Ascending aorta (tissue), 2 donors: ENCODE results near the gene LRRC36. TPM values are rescaled to one million over a fixed set of nuclear protein-coding genes. Genes with fewer than 3 reads are reported as not detected.

Experiments
- DNase-seq, 2 donors: peaks; one replicate each; pipeline ENCODE4 v3.0.0-alpha.2; 2019; ENCODE audit warnings: low spot score in 2 of 2
- H3K27ac ChIP-seq, 2 donors: fragments of 200-600 bp; sonication (generic); one replicate each; pipeline ENCODE4 v1.5.1; 2016 to 2017; ENCODE audit warnings: mild to moderate bottlenecking in 1 of 2
- H3K27me3 ChIP-seq: fragments of 200-600 bp; sonication (generic); one replicate; pipeline ENCODE4 v1.5.1; 2017
- H3K36me3 ChIP-seq, 2 donors: fragments of 200-600 bp; sonication (generic); one replicate each; pipeline ENCODE4 v1.5.1; 2016
- H3K4me1 ChIP-seq, 2 donors: fragments of 200-600 bp; sonication (generic); one replicate each; pipeline ENCODE4 v1.5.1; 2016 to 2017; ENCODE audit warnings: mild to moderate bottlenecking in 1 of 2
- H3K4me3 ChIP-seq, 2 donors: fragments of 200-600 bp; sonication (generic); one replicate each; pipeline ENCODE4 v1.5.1; 2016 to 2017; ENCODE audit warnings: mild to moderate bottlenecking in 1 of 2
- H3K9me3 ChIP-seq, 2 donors: fragments of 200-600 bp; sonication (generic); one replicate each; pipeline ENCODE4 v1.5.1; 2016
- intact Hi-C: fragments of 100-400 bp; cut with DNase I; formaldehyde crosslinking; loops from one replicate; pipeline ENCODE4 v1.15.1; 2023
- total RNA-seq: library from RNA; depleted of rRNA; stranded (reverse); fragments of >200 nt; gene quantifications from one replicate; pipeline ENCODE4 v1.1.0, GENCODE V29; 2016
- TF ChIP-seq, protein P1 (sequence below), 3 experiments: fragments of 200-600 bp in 2 of 3; fragments of 450-650 bp in 1 of 3; sonication (generic) in 2 of 3; IDR thresholded peaks; one replicate each; pipeline ENCODE4 v1.5.1; 2016 to 2019; ENCODE audit warnings: antibody characterized with exemption in 3 of 3, mild to moderate bottlenecking in 1 of 3, moderate library complexity in 1 of 3

Gene LRRC36
- total RNA-seq, 1 donor from 2014 or later, result not detected

DNA sequence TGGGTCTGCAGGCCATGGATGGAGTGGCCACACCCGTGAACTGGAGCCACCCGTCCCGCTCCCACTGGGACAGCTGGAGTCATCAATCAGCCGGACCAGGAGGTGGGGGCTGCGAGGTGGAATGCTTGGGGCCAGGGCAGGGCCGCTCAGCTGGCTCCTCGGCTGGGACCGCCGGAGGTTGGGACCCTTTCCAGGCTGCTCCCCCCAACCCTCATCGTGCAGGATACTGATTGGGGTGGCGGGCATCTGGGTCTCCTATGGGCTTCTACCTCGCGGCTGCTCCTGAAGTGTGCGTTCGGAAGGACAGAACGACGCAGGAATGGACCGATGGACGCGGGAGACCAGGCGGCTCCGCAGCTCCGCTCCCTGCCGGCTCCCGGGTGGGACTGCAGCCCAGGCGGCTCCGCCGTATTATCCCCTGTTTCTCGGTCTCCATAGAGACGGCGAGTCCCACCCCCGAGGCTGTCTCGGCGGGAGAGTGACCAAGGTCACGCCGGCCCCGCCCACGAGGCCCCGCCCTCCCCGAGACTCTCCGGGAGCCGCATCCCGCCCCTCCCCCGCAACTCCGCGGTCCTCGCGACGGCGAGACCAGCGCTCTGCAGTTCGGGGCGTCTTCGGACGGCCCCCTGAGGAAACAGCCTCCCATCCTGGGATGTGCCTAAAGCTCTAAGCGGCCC is 66.6 kb downstream of the LRRC36 start, which contains the start of gene TPPP3:
TSS of gene TPPP3 (minus strand) at position 388 of the 677 bp plus-strand sequence. CDS start 2,387 bp downstream, outside the sequence.
- Histone ChIP-seq H3K36me3 (no peaks in the 10 kb centered on the region), H3K9me3 (no peaks in the 10 kb centered on the region), H3K27me3 (peaks cover 15% of the 10 kb centered on the region), H3K4me3 (peak within 1 kb of the TSS; percentile 45 to 58), H3K27ac (peak within 1 kb of the TSS; percentile 49 to 52), H3K4me1 (peaks cover 15 to 25% of the 10 kb centered on the region in 2 donors)
- TF ChIP-seq, protein P1, sequence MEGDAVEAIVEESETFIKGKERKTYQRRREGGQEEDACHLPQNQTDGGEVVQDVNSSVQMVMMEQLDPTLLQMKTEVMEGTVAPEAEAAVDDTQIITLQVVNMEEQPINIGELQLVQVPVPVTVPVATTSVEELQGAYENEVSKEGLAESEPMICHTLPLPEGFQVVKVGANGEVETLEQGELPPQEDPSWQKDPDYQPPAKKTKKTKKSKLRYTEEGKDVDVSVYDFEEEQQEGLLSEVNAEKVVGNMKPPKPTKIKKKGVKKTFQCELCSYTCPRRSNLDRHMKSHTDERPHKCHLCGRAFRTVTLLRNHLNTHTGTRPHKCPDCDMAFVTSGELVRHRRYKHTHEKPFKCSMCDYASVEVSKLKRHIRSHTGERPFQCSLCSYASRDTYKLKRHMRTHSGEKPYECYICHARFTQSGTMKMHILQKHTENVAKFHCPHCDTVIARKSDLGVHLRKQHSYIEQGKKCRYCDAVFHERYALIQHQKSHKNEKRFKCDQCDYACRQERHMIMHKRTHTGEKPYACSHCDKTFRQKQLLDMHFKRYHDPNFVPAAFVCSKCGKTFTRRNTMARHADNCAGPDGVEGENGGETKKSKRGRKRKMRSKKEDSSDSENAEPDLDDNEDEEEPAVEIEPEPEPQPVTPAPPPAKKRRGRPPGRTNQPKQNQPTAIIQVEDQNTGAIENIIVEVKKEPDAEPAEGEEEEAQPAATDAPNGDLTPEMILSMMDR (IDR thresholded peaks at IDR 0.05), result peak; percentile 62 to 72 (median 69)
- peak; percentile 50 to 91 for DNase-seq
- intact Hi-C loops, result loop anchor here (10.0 kb wide), 1 partner anchor 108 kb away; no protein-coding TSS in a partner anchor

DNA sequence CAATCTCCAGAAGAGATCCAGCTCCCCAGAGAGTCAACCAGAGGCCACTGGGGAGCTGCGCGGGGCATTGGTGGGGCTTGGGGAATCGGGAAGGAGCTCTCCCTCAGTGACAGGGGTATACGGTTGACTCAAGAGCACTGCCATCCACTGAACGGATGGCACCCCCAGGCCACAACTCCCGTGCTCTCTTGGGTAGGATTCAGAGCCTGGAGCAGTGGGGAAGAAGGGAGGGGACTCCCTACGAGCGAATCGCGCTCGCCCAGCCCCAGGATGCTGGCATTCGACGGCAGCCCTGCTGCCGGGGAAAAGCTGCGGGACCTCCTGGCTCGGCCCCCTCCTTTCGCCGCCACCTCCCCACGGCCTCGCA is 67.2 kb downstream of the LRRC36 start:
- Histone ChIP-seq H3K9me3 (no peaks in the 10 kb centered on the region), H3K4me3 (peak overlapping the region; percentile 45 to 58), H3K36me3 (no peaks in the 10 kb centered on the region), H3K27me3 (peaks cover 15% of the 10 kb centered on the region), H3K27ac (peak overlapping the region; percentile 49 to 52), H3K4me1 (peaks cover 15 to 25% of the 10 kb centered on the region in 2 donors)
- intact Hi-C loops, result loop anchor here (10.0 kb wide), 1 partner anchor 109 kb away; no protein-coding TSS in a partner anchor
- DNase-seq, result no peak
- TF ChIP-seq, protein P1 (IDR thresholded peaks at IDR 0.05), result no peak

DNA sequence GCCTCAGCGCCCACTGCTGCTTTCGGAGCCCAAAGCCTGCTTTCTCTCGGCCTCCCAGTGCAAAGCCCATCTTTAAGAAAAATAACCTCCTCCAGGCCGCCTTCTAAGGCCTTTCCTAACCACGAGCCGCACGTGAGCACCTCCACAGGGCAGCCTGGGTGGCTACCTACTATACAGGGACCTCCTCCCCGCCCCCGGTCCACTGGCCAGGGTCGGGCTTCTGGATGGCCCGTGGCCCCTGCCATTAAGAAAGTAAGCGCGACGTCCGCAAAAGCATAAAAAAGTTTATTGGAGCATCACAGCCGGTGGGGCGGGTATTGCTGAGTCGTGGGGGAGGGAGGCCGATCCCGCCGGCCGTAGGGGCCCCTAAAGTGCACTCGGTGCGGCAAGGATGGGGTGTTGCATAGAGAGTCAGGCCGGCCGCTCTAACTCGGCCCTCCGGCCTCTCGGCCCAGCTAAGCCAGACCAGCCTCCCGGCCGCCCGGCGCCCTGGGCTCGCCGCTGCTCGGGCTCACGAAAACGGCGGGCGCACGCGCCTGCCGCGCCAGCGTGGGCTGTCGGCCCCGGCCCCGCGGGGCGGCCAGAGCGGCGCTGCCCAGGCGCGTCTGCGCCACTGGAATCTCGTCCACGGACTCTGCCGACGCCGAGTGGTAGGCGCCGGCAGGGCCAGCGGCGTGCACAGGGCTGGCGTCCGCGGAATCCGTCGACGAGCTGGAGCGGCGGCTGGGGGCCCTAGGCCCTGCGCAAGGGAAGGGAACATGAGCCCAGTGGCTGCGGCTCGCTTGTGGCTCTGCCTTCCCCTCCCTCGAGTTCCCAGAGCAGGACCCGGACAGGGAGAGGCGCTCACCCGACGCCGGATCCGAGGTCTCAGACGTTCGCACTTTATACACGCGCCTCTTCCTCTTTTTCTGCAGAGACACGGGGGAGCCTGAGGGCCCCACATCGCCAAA is 67.8 kb downstream of the LRRC36 start:
- peak overlapping the region; percentile 49 to 52 for H3K27ac ChIP-seq
- peak in 1 of 2 donors; percentile 67 for DNase-seq

DNA sequence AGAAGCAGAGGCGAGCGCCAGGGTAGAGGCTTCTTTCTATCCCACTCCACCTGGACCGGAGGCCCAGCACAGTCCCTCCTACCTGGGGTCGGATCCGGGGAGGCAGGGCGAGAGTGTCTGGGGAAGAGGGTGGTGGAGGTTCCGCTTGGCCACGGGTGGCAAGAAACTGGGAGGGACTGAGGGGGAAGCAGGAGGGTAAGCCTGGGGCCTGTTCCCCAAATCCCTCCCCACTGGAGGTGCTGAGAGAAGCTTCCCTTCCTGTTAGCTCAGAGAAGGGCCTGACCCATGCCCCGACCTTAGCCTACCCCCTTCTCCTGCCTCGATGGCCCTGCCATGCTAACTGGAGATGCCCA is 68.5 kb downstream of the LRRC36 start:
- intact Hi-C loops, result loop anchor here (10.0 kb wide), 1 partner anchor 110 kb away; no protein-coding TSS in a partner anchor
- Histone ChIP-seq H3K9me3 (no peaks in the 10 kb centered on the region), H3K4me1 (peaks cover 15 to 31% of the 10 kb centered on the region in 2 donors), H3K27me3 (peaks cover 15% of the 10 kb centered on the region), H3K36me3 (no peaks in the 10 kb centered on the region), H3K27ac (peak overlapping the region in 1 of 2 donors; percentile 22), H3K4me3 (no peak overlapping the region)
- DNase-seq, result no peak
- TF ChIP-seq, protein P1 (IDR thresholded peaks at IDR 0.05), result no peak

More for the DNA sequence above, 67.8 kb downstream of the LRRC36 start:
- no peaks in the 10 kb centered on the region for H3K36me3 ChIP-seq
- H3K4me3 ChIP-seq, result peak overlapping the region; percentile 39 to 58
- peaks cover 15% of the 10 kb centered on the region for H3K27me3 ChIP-seq
- peaks cover 15 to 28% of the 10 kb centered on the region in 2 donors for H3K4me1 ChIP-seq
- H3K9me3 ChIP-seq, result no peaks in the 10 kb centered on the region
- intact Hi-C loops, result loop anchor here (10.0 kb wide), 1 partner anchor 110 kb away; no protein-coding TSS in a partner anchor
- TF ChIP-seq, protein P1 (IDR thresholded peaks at IDR 0.05), result no peak

DNA sequence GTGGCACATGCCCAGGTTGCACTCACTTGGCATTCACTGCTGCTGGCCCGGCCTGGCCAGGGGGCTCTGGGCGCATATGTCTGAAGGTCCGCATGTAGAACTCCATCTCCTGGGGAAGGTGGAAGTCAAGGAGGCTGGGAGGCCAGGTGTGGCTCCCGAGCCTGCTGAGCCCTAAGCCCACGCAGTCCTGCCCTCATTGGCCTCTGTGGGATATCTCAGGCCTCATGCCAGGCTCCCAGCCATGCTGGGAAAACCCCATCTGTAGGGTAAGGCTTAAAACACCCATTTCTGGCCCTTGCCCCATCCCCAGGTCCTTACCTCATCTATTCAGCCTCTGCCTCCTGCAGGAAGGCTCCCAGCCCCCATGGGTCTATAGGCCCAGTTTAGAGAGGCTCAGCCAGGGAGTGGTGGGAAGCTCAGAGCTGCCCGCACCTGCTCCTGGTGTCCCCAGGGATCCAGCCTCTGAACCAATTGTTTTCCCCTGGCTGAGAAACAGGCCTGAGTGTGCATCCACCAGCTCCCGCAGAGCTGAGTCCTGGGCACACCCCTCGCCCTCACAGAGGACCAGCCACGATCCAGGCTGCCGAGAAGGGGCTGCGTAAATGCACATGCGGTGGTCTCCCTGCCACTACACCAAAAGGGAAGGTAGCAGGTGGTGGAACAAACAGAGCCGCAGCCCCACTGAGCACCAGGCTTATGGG is 69.0 kb downstream of the LRRC36 start:
- Histone ChIP-seq H3K4me1 (peaks cover 15 to 31% of the 10 kb centered on the region in 2 donors), H3K27ac (no peak overlapping the region), H3K36me3 (no peaks in the 10 kb centered on the region), H3K27me3 (peaks cover 15% of the 10 kb centered on the region), H3K9me3 (no peaks in the 10 kb centered on the region), H3K4me3 (no peak overlapping the region)
- DNase-seq, result no peak
- TF ChIP-seq, protein P1 (IDR thresholded peaks at IDR 0.05), result no peak
- intact Hi-C loops, result loop anchor here (10.0 kb wide), 1 partner anchor 111 kb away; no protein-coding TSS in a partner anchor
